WTC11 (cell line): ENCODE data around the gene ADCY1. TPM values are rescaled to one million over a fixed set of nuclear protein-coding genes. Genes with fewer than 3 reads are reported as not detected.

Experiments used
- ATAC-seq: fragments of 200-7000 bp; cut with Tn5 transposase; 2 replicates; pipeline ENCODE4 v1.10.0; 2021; ENCODE audit warnings: mild to moderate bottlenecking, moderate library complexity
- CTCF ChIA-PET: fragments of 300-600 bp; sonication (Branson Sonifier 250); formaldehyde crosslinking; loops from one replicate; lab custom pipeline; 2021; ENCODE audit warnings: antibody characterized with exemption; lab: Charles Lee
- POLR2A ChIA-PET: fragments of 350-600 bp; sonication (Branson Sonifier 250); formaldehyde crosslinking; loops from one replicate; lab custom pipeline; 2021; ENCODE audit warnings: antibody characterized with exemption; lab: Charles Lee
- DNase-seq: peaks from one replicate; pipeline ENCODE4 v3.0.0; 2021; ENCODE audit warnings: low spot score
- H3K27ac Mint-ChIP-seq: 2 replicates; pipeline ENCODE4 v1.8.0; 2021; ENCODE audit warnings: mixed read lengths
- H3K27me3 Mint-ChIP-seq: 2 replicates; pipeline ENCODE4 v1.8.0; 2021; ENCODE audit warnings: low read depth, mild to moderate bottlenecking, moderate library complexity, mixed read lengths
- H3K36me3 Mint-ChIP-seq: 2 replicates; pipeline ENCODE4 v1.8.0; 2021; ENCODE audit warnings: mixed read lengths
- H3K4me1 Mint-ChIP-seq: 2 replicates; pipeline ENCODE4 v1.8.0; 2022; ENCODE audit warnings: mixed read lengths
- H3K4me3 Mint-ChIP-seq: 2 replicates; pipeline ENCODE4 v1.8.0; 2021; ENCODE audit warnings: mild to moderate bottlenecking, moderate library complexity, mixed read lengths
- H3K9me3 Mint-ChIP-seq: 2 replicates; pipeline ENCODE4 v1.8.0; 2021; ENCODE audit warnings: mixed read lengths
- ATF1 ChIP-seq: sonication (generic); formaldehyde crosslinking; IDR thresholded peaks from 2 replicates; pipeline ENCODE4 v1.8.1; 2023; ENCODE audit warnings: mild to moderate bottlenecking, moderate library complexity, missing genetic modification reagents
- GRHL2 ChIP-seq: fragments of 250-450 bp; sonication (Bioruptor Pico); IDR thresholded peaks from 2 replicates; pipeline ENCODE4 v1.8.0; 2022; ENCODE audit warnings: mild to moderate bottlenecking, moderate library complexity; ENCODE audit not compliant: insufficient replicate concordance, severe bottlenecking
- IRF2 ChIP-seq: sonication (generic); formaldehyde crosslinking; IDR thresholded peaks from 2 replicates; pipeline ENCODE4 v1.8.0; 2022; ENCODE audit warnings: low read depth, missing genetic modification reagents, borderline replicate concordance
- JAZF1 ChIP-seq: fragments of 250-450 bp; sonication (Bioruptor Pico); IDR thresholded peaks from 2 replicates; pipeline ENCODE4 v1.9.0; 2021; ENCODE audit warnings: moderate library complexity, mild to moderate bottlenecking, inconsistent platforms
- MXD4 ChIP-seq: fragments of 250-450 bp; sonication (Bioruptor Pico); IDR thresholded peaks from 2 replicates; pipeline ENCODE4 v1.8.0; 2021; ENCODE audit warnings: mild to moderate bottlenecking, moderate library complexity, borderline replicate concordance
- NR1H2 ChIP-seq: sonication (generic); formaldehyde crosslinking; IDR thresholded peaks from 2 replicates; pipeline ENCODE4 v1.9.0; 2021; ENCODE audit warnings: mild to moderate bottlenecking, moderate library complexity, missing genetic modification reagents
- OVOL2 ChIP-seq: fragments of 250-450 bp; sonication (Bioruptor Pico); IDR thresholded peaks from 2 replicates; pipeline ENCODE4 v1.9.0; 2021; ENCODE audit warnings: mild to moderate bottlenecking, borderline replicate concordance
- SP1 ChIP-seq: sonication (generic); formaldehyde crosslinking; conservative IDR thresholded peaks from 2 replicates; pipeline ENCODE4 v1.8.1; 2022; ENCODE audit warnings: missing genetic modification reagents
- ZBTB21 ChIP-seq: sonication (generic); formaldehyde crosslinking; IDR thresholded peaks from 2 replicates; pipeline ENCODE4 v1.8.1; 2023; ENCODE audit warnings: mild to moderate bottlenecking, missing genetic modification reagents, borderline replicate concordance
- ZNF138 ChIP-seq: sonication (generic); formaldehyde crosslinking; conservative IDR thresholded peaks from 2 replicates; pipeline ENCODE4 v1.8.1; 2022; ENCODE audit warnings: mild to moderate bottlenecking, moderate library complexity, missing genetic modification reagents
- ZNF219 ChIP-seq: sonication (generic); formaldehyde crosslinking; IDR thresholded peaks from 2 replicates; pipeline ENCODE4 v1.8.0; 2023; ENCODE audit warnings: missing genetic modification reagents, mild to moderate bottlenecking, borderline replicate concordance
- ZNF232 ChIP-seq: sonication (generic); formaldehyde crosslinking; IDR thresholded peaks from 2 replicates; pipeline ENCODE4 v1.8.0; 2022; ENCODE audit warnings: mild to moderate bottlenecking, missing genetic modification reagents
- ZNF671 ChIP-seq: fragments of 250-450 bp; sonication (Bioruptor Pico); IDR thresholded peaks from 2 replicates; pipeline ENCODE4 v1.8.0; 2021; ENCODE audit warnings: mild to moderate bottlenecking
- total RNA-seq: library from RNA; stranded (reverse); gene quantifications from 3 replicates; pipeline ENCODE4 v1.2.3, GENCODE V29; 2021
- TF ChIP-seq, protein P1 (sequence below): fragments of 250-450 bp; sonication (Bioruptor Pico); conservative IDR thresholded peaks from 2 replicates; pipeline ENCODE4 v1.9.0; 2021; ENCODE audit warnings: mild to moderate bottlenecking
- TF ChIP-seq, protein P2 (sequence below): sonication (generic); formaldehyde crosslinking; IDR thresholded peaks from 2 replicates; pipeline ENCODE4 v1.8.0; 2023; ENCODE audit warnings: missing genetic modification reagents, mild to moderate bottlenecking, borderline replicate concordance
- TF ChIP-seq, protein P3 (sequence below): sonication (generic); formaldehyde crosslinking; IDR thresholded peaks from 2 replicates; pipeline ENCODE4 v1.8.1; 2022; ENCODE audit warnings: mild to moderate bottlenecking, missing genetic modification reagents, moderate library complexity, borderline replicate concordance
- TF ChIP-seq, protein P4 (sequence below): sonication (generic); formaldehyde crosslinking; IDR thresholded peaks from 2 replicates; pipeline ENCODE4 v1.8.1; 2022; ENCODE audit warnings: low read depth, missing genetic modification reagents, borderline replicate concordance
- TF ChIP-seq, protein P5 (sequence below): sonication (generic); formaldehyde crosslinking; IDR thresholded peaks from 2 replicates; pipeline ENCODE4 v1.8.0; 2022; ENCODE audit warnings: missing genetic modification reagents
- TF ChIP-seq, protein P6 (sequence below): sonication (generic); formaldehyde crosslinking; IDR thresholded peaks from 2 replicates; pipeline ENCODE4 v1.8.0; 2022; ENCODE audit warnings: mild to moderate bottlenecking, missing genetic modification reagents

Gene ADCY1
- total RNA-seq, 1 experiment from 2014 or later: 29.0 TPM

DNA sequence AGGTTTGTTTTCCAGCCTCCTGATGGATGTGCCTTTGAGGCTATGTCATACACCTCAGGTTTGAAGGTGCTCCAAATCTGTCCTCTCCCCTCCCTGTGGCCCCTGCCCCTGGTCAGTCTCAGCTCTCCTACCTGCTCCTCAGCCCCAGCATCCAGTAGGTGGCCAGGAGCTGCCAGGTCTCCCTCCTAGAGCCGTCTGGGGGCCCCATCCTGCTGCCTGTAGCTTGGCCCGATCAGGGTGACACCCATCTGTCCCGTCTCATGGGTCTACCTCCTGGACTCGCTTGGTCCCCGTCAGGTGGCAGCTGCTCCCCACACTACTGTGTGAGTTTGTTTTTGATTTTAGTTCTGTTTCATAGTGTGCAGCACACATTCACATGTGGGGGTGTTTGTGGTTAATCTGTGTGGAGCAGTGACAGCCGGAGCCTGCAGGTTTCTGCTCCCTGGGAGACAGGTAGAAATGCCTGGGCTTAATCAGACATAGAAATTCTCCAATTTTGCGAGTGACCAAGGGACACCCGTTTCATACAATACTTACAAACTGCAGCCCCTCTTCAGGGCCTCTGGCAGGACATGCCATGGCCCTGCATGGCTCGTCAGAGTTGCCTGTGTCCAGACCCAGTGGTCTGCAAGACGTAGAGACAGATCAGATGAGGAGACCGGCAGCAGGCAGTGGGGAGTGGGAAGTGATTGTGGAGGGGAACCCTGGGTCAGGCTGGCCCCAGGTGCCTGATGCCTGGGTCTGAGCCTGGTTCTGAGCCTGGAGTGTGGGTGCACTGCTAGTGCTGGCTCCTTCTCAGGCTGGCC lies 17.1 kb downstream of the ADCY1 start:
- no peak overlapping the region for H3K4me3 Mint-ChIP-seq
- ChIA-PET CTCF (no interaction called here), POLR2A (interaction anchor here (0.5 kb wide), 1 partner anchor 12 kb away, joined by 3 read pairs; no protein-coding TSS in a partner anchor)
- H3K27ac Mint-ChIP-seq: no peak overlapping the region
- H3K4me1 Mint-ChIP-seq: peaks cover 14% of the 10 kb centered on the region
- DNase-seq (no peak), ATAC-seq (no peak)
- TF ChIP-seq ATF1 (no peak), NR1H2 (no peak), JAZF1 (CRISPR knock-in tag) (no peak), ZNF232 (CRISPR knock-in tag) (no peak), GRHL2 (CRISPR knock-in tag) (no peak)
- TF ChIP-seq, protein P1, sequence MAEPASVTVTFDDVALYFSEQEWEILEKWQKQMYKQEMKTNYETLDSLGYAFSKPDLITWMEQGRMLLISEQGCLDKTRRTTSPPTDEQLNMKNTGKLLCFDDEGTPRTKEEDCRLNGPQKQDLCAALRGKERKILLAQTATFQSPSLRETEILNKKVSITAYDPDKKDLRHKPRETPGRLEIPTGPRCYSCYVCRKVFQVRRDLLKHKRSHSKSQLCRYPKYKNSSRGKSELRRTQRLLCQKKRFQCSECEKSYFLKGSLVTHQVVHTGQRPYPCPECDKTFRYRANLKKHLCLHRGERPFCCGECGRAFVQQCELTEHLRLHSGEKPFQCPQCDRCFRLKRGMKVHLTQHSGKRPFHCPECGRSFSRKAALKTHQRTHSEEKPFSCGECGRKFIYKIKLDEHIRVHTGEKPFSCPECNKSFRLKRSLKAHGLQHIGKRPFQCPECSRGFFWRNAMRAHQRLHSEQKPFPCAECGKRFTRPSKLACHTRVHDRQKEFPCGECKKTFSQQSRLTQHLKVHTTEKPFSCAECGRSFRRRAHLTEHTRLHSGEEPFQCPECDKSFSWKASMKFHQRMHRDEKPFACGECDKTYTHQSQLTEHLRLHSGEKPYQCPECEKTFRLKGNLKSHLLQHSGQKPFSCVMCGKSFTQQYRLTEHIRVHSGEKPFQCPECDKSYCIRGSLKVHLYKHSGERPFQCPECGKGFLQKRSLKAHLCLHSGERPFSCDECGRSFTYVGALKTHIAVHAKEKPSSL (CRISPR knock-in tag): no peak
- TF ChIP-seq, protein P2, sequence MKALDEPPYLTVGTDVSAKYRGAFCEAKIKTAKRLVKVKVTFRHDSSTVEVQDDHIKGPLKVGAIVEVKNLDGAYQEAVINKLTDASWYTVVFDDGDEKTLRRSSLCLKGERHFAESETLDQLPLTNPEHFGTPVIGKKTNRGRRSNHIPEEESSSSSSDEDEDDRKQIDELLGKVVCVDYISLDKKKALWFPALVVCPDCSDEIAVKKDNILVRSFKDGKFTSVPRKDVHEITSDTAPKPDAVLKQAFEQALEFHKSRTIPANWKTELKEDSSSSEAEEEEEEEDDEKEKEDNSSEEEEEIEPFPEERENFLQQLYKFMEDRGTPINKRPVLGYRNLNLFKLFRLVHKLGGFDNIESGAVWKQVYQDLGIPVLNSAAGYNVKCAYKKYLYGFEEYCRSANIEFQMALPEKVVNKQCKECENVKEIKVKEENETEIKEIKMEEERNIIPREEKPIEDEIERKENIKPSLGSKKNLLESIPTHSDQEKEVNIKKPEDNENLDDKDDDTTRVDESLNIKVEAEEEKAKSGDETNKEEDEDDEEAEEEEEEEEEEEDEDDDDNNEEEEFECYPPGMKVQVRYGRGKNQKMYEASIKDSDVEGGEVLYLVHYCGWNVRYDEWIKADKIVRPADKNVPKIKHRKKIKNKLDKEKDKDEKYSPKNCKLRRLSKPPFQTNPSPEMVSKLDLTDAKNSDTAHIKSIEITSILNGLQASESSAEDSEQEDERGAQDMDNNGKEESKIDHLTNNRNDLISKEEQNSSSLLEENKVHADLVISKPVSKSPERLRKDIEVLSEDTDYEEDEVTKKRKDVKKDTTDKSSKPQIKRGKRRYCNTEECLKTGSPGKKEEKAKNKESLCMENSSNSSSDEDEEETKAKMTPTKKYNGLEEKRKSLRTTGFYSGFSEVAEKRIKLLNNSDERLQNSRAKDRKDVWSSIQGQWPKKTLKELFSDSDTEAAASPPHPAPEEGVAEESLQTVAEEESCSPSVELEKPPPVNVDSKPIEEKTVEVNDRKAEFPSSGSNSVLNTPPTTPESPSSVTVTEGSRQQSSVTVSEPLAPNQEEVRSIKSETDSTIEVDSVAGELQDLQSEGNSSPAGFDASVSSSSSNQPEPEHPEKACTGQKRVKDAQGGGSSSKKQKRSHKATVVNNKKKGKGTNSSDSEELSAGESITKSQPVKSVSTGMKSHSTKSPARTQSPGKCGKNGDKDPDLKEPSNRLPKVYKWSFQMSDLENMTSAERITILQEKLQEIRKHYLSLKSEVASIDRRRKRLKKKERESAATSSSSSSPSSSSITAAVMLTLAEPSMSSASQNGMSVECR (CRISPR knock-in tag): no peak
- H3K27me3 Mint-ChIP-seq: no peaks in the 10 kb centered on the region
- H3K36me3 Mint-ChIP-seq: no peaks in the 10 kb centered on the region
- H3K9me3 Mint-ChIP-seq: no peaks in the 10 kb centered on the region

DNA sequence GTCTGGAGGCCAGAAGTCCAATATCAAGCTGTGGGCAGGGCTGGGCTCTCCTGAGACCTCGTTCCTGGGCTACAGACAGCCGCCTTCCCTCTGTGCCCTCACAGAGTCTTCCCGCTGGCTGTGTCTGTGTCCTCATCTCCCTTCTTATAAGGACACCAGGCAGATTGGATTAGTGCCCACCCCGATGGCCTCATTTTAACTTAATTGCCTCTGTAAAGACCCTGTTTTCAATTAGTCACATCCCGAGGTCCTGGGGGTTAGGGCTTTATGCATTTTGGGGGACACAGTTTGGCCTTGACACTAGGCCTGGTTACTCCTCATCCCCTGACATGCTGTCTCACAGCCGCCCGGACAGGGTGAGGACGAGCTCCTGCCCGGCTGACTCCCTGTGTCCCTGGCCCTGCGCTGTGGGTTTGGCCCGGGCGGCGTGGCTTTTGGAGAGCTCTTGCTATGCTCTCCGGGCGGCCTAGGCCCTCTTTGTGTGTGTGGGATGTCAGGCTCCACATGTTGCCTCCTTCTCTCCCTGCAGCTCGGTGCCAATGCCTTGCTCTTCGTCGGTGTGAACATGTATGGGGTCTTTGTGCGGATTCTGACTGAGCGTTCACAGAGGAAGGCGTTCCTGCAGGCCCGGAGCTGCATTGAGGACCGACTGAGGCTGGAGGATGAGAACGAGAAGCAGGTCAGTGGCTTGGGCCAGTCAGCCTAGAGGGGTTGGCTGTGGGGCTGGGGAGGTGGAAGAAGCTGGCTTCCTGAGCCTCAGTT lies 18.2 kb downstream of the ADCY1 start:
- H3K4me3 Mint-ChIP-seq: no peak overlapping the region
- no peak overlapping the region; the same call in 1 of the 2 replicates for H3K27ac Mint-ChIP-seq
- ATAC-seq: no peak
- DNase-seq: no peak
- ChIA-PET POLR2A (no interaction called here), CTCF (interaction anchor here (0.9 kb wide), 1 partner anchor 71 kb away, joined by 4 read pairs; no protein-coding TSS in a partner anchor)
- H3K4me1 Mint-ChIP-seq: peaks cover 25% of the 10 kb centered on the region
- H3K9me3 Mint-ChIP-seq: no peaks in the 10 kb centered on the region
- no peaks in the 10 kb centered on the region for H3K36me3 Mint-ChIP-seq
- H3K27me3 Mint-ChIP-seq: no peaks in the 10 kb centered on the region
- TF ChIP-seq MXD4 (CRISPR knock-in tag) (no peak), ZNF219 (CRISPR knock-in tag) (no peak), ZNF138 (CRISPR knock-in tag) (no peak), ZNF671 (CRISPR knock-in tag) (no peak), SP1 (no peak), OVOL2 (no peak), IRF2 (CRISPR knock-in tag) (no peak), ZBTB21 (CRISPR knock-in tag) (no peak)
- TF ChIP-seq, protein P3, sequence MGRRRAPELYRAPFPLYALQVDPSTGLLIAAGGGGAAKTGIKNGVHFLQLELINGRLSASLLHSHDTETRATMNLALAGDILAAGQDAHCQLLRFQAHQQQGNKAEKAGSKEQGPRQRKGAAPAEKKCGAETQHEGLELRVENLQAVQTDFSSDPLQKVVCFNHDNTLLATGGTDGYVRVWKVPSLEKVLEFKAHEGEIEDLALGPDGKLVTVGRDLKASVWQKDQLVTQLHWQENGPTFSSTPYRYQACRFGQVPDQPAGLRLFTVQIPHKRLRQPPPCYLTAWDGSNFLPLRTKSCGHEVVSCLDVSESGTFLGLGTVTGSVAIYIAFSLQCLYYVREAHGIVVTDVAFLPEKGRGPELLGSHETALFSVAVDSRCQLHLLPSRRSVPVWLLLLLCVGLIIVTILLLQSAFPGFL (CRISPR knock-in tag): no peak
- TF ChIP-seq, protein P4, sequence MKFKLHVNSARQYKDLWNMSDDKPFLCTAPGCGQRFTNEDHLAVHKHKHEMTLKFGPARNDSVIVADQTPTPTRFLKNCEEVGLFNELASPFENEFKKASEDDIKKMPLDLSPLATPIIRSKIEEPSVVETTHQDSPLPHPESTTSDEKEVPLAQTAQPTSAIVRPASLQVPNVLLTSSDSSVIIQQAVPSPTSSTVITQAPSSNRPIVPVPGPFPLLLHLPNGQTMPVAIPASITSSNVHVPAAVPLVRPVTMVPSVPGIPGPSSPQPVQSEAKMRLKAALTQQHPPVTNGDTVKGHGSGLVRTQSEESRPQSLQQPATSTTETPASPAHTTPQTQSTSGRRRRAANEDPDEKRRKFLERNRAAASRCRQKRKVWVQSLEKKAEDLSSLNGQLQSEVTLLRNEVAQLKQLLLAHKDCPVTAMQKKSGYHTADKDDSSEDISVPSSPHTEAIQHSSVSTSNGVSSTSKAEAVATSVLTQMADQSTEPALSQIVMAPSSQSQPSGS: no peak
- TF ChIP-seq, protein P5, sequence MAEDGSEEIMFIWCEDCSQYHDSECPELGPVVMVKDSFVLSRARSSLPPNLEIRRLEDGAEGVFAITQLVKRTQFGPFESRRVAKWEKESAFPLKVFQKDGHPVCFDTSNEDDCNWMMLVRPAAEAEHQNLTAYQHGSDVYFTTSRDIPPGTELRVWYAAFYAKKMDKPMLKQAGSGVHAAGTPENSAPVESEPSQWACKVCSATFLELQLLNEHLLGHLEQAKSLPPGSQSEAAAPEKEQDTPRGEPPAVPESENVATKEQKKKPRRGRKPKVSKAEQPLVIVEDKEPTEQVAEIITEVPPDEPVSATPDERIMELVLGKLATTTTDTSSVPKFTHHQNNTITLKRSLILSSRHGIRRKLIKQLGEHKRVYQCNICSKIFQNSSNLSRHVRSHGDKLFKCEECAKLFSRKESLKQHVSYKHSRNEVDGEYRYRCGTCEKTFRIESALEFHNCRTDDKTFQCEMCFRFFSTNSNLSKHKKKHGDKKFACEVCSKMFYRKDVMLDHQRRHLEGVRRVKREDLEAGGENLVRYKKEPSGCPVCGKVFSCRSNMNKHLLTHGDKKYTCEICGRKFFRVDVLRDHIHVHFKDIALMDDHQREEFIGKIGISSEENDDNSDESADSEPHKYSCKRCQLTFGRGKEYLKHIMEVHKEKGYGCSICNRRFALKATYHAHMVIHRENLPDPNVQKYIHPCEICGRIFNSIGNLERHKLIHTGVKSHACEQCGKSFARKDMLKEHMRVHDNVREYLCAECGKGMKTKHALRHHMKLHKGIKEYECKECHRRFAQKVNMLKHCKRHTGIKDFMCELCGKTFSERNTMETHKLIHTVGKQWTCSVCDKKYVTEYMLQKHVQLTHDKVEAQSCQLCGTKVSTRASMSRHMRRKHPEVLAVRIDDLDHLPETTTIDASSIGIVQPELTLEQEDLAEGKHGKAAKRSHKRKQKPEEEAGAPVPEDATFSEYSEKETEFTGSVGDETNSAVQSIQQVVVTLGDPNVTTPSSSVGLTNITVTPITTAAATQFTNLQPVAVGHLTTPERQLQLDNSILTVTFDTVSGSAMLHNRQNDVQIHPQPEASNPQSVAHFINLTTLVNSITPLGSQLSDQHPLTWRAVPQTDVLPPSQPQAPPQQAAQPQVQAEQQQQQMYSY (CRISPR knock-in tag): no peak
- TF ChIP-seq, protein P6, sequence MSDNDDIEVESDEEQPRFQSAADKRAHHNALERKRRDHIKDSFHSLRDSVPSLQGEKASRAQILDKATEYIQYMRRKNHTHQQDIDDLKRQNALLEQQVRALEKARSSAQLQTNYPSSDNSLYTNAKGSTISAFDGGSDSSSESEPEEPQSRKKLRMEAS: no peak
